NCI-H2196 treated with DMSO at 0.1 percent for 48 hours (cell line): ENCODE measurements around the gene DISC1.
"Not testable (repeated sequence)": the region's sequence is repeated elsewhere in the genome, so short reads cannot be mapped to it uniquely, and the experiment has no call there.

Experiments
- DNase-seq: peaks from one replicate; lab custom pipeline; 2025; ENCODE audit not compliant: unreplicated experiment; lab: John Stamatoyannopoulos, UW

DISC1 gene

GRCh38 chr1:231943084-231943483 lies 316.5 kb downstream of the DISC1 start:
- DNase-seq = no peak

DNA sequence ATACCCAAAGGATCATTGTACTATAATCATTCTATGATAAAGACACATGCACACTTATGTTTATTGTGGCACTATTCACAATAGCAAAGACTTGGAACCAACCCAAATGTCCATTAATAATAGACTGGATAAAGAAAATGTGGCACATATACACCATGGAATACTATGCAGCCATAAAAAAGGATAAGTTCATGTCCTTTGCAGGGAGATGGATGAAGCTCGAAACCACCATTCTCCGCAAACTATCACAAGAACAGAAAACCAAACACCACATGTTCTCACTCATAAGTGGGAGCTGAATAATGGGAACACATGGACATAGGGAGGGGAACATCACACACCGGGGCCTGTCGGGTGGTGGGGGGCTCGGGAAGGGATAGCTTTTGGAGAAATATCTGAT lies 321.5 kb downstream of the DISC1 start:
- not testable (repeated sequence) for DNase-seq

DNA sequence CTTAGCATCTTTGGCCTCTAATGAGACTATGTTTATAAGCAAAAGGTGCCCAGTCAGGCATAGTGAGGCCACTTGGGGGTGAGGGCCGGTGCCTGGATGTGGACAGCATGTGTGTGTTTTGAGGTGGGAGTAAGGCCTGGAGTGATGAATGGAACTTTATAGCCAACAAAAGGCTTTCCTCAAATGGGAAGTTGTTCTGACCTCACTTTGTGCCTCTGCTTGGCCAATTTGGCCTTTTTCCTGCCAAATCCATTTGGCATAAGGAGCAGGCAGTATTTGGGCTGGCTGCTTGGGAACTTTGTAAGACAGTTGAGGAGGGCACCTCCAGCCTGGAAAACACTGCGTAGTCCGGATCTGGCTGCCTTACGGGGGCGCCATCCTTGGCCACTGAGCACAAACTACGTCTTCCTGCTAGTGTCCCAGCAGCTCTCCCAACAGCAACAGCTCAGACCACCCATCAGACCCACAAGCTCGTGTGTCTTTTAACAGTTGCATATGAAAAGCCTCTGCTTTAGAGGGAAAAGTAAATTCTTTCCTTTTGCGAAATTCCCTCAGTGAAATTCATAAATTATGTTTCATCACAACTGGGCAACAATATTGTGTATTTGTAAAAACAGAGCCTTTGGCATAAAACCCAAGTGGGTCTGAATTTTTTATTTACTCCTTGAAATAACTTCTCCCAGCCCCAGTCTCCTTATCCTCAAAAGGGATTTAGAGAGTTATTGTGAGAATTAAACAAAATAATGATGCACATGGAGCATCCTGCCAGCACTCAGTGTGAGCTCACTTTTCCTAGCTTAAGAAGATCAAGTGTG lies 322.9 kb downstream of the DISC1 start:
- DNase-seq = no peak

- DNase-seq = no peak
Observed at GRCh38 chr1:231950331-231951128, 323.9 kb downstream of the DISC1 start.

DNA sequence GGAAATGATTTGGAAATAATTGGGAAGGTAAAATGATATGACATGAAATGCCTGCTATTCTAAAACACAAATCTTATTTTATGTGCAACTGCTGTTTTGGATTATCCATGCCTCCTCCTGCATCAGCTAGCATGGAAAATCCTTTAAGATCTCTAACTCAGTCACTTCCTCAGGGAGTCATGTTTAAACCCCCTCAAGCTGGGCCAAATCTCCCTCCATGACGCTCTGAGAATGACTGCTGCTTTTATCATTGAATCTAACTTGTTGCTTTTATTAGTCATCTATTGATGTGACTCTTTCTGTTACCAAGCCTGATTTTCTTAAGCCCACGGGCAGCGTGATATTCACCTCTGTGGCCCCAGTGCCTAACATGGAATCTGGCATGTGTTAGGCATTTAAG lies 324.8 kb downstream of the DISC1 start:
- no peak for DNase-seq

- no peak for DNase-seq
Observed at GRCh38 chr1:231952154-231952553, 325.6 kb downstream of the DISC1 start.

GRCh38 chr1:231953660-231954059 lies 327.1 kb downstream of the DISC1 start:
- no peak for DNase-seq

DNA sequence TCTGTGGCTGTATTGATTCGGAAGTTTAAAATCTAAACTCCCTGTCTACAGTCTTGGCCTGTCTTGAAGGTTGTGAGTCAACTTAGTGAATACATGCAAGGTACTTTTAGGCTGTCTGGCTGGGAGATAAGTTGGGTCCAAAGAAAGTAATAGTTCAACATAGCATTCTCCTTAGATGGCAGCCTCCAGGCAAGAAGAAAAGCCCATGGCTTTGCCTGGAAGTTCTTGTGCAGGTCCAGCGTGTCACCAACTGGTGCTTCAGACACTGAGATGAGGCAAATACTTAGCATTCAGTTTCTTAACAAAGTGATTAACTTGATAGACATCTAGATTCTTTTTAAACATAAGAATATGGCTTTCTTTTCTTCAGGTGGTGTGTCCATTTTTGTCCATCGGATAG lies 328.2 kb downstream of the DISC1 start:
- DNase-seq = no peak

DNA sequence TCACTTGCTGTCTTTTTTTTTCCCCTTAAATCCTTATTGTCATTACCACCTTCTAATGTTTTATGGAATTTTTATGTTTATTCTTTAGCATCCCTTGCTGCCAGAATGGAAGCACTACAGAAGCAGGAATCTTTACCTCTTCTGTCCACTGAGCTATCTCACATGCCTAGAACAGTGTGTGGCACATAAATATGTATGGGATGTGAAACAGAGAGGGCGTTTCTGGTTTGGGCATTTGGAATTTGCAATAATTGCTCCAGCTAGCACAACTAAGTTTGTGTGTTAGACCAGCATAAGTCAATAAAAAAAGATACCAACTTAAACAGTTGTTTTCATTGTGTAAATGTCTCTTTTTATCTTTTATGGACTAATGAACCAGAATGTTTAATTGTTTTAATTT lies 330.8 kb downstream of the DISC1 start:
- DNase-seq = no peak

DNA sequence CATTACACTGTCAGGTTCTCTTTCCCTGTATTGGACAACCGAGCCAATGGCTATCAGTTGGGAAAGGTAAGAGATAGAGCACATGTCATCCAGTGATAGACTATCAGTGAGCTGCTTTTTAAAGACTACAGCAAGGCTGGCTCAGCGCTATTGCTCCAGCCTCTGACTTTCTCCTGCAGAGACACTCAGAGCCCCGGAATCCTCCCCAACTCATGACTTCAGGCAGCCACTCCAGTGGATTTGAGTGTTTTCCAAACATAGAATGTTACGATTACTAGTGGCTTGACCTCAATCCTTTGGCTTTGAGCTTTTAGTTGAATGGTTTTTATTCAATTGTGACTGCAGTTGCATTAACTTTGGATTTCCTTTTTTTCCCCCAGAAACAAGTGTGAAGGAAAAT lies 331.9 kb downstream of the DISC1 start:
- DNase-seq = no peak

DNA sequence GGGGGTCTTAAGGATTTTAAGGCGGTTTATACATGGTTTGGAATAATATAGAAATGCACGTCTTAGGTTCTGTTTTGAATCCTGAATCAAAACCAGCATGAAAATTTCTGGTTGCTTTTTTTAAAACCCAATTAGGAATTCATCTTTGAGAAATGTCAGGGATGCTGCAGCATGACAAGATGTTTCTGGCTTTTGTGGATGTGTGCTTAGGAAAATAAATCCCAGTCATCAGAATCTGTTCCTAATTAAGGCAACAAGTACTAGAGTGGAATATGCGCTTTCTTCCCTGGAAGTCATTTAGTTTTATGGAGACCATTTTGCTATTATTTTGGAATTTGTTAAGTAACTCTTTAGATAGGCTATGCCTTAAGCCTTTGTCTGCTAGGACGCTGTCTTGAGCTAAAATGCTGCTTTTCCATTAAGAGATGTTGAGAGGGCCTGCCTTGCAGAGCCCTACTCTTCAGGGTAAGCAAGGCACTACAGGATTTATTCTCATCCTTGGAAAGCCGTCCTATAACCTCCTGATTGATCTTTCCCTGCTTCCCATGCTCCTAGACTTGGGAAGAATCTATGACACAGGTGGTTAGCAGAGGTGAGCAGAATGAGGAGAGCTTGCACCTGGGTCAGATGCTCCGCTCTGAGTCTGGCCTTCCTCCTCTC lies 332.8 kb downstream of the DISC1 start:
- DNase-seq = no peak

DNA sequence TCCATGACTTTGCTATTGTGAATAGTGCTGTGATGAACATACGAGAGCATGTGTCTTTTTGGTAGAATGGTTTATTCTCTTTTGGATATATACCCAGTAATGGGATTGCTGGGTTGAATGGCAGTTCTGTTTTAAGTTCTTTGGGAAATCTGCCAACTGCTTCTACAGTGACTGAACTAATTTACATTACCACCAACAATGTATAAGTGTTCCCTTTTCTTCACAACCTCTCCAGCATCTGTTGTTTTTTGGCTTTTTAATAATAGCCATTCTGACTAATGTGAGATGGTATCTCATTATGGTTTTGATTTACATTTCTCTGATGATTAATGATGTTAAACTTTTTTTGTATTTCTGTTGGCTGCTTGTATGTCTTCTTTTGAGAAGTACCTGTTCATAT lies 335.2 kb downstream of the DISC1 start:
- not testable (repeated sequence) for DNase-seq

- no peak for DNase-seq
Observed at GRCh38 chr1:231962636-231963035, 336.0 kb downstream of the DISC1 start.

GRCh38 chr1:231964241-231964640 lies 337.7 kb downstream of the DISC1 start:
- DNase-seq = no peak

- no peak for DNase-seq
Observed at GRCh38 chr1:231964961-231965360, 338.4 kb downstream of the DISC1 start.

GRCh38 chr1:231965615-231966014 lies 339.0 kb downstream of the DISC1 start:
- no peak for DNase-seq

DNA sequence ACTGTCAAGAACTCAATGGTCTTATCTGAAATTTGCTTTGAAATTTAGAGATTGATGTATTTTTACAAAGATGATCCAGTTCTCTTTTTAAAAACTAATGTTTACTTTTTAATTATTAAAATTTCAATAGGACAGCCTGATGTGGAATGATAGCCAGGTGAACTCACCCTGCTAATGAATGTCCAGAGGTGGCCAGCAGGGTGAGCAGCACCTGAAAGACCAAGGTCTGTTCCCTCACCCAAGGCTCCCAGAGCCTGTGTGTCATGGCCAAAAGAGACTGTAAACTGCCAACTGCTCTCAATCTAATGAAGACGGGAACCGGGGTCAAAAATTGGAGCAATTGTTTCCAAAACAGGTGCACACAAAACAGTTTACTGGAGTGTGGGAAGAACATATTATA lies 340.4 kb downstream of the DISC1 start:
- no peak for DNase-seq

DNA sequence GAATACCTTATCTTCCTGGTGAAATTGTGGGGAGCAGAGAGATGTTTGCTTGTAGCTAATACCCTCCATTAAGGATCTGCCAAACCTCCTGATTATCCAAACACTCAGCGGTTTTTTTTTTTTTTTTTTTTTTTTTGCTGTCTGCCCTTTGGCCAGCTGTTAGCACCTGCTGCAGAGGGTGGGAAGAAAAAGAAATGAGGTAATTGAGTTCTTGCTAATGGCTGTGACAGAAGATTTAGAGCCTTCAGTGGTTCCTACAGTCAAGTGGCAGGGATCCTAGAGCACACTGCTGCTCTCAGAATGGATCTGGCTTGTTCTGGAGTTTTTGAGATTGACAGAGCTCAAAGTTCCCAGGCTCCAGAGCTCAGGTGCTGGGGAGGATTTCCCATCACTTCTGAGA lies 342.5 kb downstream of the DISC1 start:
- DNase-seq = peak; percentile 10

GRCh38 chr1:231969761-231970160 lies 343.2 kb downstream of the DISC1 start:
- DNase-seq = not testable (repeated sequence)

GRCh38 chr1:231970684-231971083 lies 344.1 kb downstream of the DISC1 start:
- no peak for DNase-seq

GRCh38 chr1:231971397-231972110 lies 345.0 kb downstream of the DISC1 start:
- no peak for DNase-seq
